Activated T-helper 17 cell treated with anti-CD3 and anti-CD28 coated beads, Interleukin-2, amount 50 U/mL, for 72 hours (primary cell): ENCODE data around the gene USP25. TPM values are rescaled to one million over a fixed set of nuclear protein-coding genes. Genes with fewer than 3 reads are reported as not detected.

Experiments
- ATAC-seq: fragments of 150-1000 bp; cut with Tn5 transposase; replicated peaks from 2 replicates; pipeline ENCODE4 v1.10.0; 2021; ENCODE audit warnings: mild to moderate bottlenecking, moderate library complexity
- H3K27ac Mint-ChIP-seq: one replicate; pipeline ENCODE4 v1.8.0; 2022; ENCODE audit warnings: mixed read lengths
- H3K27me3 Mint-ChIP-seq: one replicate; pipeline ENCODE4 v1.8.0; 2022; ENCODE audit warnings: mixed read lengths
- H3K36me3 Mint-ChIP-seq: one replicate; pipeline ENCODE4 v1.8.0; 2022; ENCODE audit warnings: low read depth, mild to moderate bottlenecking, mixed read lengths
- H3K4me1 Mint-ChIP-seq: one replicate; pipeline ENCODE4 v1.8.0; 2022; ENCODE audit warnings: mixed read lengths
- H3K4me3 Mint-ChIP-seq: one replicate; pipeline ENCODE4 v1.8.0; 2022; ENCODE audit warnings: mild to moderate bottlenecking, mixed read lengths
- H3K9me3 Mint-ChIP-seq: one replicate; pipeline ENCODE4 v1.8.0; 2022; ENCODE audit warnings: mixed read lengths
- total RNA-seq, 2 donors: library from RNA; stranded (reverse); gene quantifications; one replicate each; pipeline ENCODE4 v1.2.3, GENCODE V29; 2022

The USP25 gene
- total RNA-seq, 2 donors from 2014 or later: 21.3 to 35.3 TPM

DNA sequence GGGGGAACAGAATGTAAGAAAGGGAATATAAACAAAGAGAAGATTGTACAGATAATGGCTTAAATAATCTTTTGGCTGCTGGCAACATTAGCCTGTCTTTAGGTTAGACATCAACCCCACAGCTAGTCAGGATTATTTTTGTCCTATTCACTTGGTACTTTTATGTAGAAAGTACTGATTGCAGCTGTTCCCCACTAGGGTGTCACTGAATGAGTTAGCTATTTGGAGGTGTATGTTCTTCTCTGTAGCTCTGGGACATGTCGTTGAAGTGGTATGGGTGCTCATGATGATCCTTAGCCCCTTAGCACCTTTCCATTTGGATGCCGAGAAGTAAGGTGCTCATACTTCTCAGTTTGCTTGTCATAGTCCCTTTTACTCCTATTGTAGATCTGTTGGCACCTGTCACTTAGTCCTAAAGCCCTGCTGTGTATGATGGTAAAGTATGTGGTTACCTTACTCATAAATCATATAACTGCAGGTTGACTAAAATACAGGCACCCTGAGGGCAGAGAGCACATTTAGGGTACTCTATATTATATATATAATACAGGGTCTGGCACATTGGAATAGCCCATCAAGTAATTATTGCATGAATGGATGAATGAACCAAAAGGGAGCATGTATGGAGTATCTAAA is 64.6 kb downstream of the USP25 start:
- Mint-ChIP-seq H3K27me3 (no peaks in the 10 kb centered on the region), H3K4me1 (peaks cover 36% of the 10 kb centered on the region), H3K27ac (no peak overlapping the region), H3K4me3 (no peak overlapping the region), H3K9me3 (no peaks in the 10 kb centered on the region), H3K36me3 (peaks cover 27% of the 10 kb centered on the region)
- peak; percentile 38 for ATAC-seq

DNA sequence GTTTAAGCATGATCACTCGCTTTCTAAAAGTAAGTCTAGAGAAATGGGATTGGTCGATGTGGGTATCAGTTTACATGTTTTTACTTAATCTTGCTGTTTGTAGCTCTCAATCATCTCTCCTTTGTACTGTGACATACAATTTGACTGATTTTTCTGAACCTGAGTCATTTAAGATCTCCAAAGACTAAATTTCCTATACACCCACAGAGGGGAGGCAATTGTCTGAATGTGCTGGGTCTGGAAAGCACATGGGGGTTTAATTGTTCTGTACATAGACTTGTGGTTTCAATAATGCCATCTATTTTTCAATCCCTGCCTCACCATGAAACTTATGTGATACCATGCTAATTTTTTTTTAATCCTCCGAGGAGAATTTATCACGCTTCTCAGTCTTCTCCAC is 65.8 kb downstream of the USP25 start:
- H3K4me3 Mint-ChIP-seq: peak overlapping the region; percentile 25
- peak overlapping the region; percentile 42 for H3K27ac Mint-ChIP-seq
- no peaks in the 10 kb centered on the region for H3K9me3 Mint-ChIP-seq
- H3K36me3 Mint-ChIP-seq: peaks cover 34% of the 10 kb centered on the region
- ATAC-seq: peak; percentile 75
- no peaks in the 10 kb centered on the region for H3K27me3 Mint-ChIP-seq
- peaks cover 36% of the 10 kb centered on the region for H3K4me1 Mint-ChIP-seq

DNA sequence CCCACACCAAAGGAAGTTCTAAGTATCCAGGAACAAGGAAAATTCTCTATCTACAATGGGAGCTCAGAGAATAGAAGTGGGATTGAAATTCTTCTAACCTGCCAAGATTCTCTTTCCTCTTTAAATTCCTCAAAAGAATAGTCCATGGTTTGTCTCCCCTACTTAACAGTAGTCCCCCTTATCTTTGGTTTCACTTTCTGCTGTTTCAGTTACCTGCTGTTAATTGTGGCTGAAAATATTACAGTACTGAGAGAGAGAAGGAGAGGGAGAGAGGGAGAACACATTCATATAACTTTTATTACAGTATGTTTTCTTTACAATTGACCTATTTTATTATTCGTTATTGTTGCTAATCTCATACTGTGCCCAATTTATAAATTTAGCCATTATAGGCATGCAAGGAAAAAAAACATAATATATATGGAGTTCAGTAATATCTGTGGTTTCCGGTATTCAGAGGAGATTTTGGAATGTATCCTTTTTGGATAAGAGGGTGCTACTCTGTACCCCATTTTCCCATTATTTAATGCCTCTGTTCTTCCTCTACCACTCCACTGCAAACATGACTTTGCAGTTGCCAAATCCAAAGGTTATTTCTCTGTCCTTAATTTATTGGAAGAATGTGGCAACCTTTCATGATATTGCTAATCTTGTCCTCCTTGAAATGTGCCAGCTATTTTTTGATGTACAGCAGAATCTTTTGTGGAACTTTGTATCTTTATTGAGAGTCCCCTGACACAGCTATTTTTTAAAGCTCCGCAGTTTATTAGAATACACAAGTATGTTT is 68.0 kb downstream of the USP25 start:
- Mint-ChIP-seq H3K4me3 (peak overlapping the region; percentile 45), H3K27me3 (no peaks in the 10 kb centered on the region), H3K36me3 (peaks cover 40% of the 10 kb centered on the region), H3K27ac (peak overlapping the region; percentile 70), H3K4me1 (peaks cover 36% of the 10 kb centered on the region), H3K9me3 (no peaks in the 10 kb centered on the region)
- ATAC-seq: peak; percentile 47

DNA sequence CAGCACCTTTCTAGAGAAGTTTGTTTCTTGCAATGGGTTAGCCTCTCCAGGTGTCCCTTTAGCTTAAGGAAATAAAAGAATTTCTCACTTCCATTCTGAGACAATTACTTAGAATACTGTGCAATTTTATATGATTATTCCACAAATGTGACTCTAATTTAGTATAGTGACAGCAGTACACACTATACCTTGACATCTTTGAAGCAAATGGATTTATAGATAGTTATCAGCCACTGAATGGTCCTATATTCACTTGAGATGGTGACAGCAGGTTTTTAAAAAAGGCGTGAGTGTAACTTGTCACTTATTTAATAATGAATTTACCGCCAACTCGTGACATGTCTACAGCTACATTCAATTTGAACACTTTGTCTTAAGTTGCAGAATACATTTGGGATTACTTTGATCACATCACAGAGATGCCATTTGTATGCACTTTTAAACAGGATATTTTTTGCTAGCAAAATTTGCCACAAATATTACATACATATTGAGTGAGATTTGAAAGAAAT is 71.6 kb downstream of the USP25 start:
- Mint-ChIP-seq H3K4me3 (no peak overlapping the region), H3K36me3 (peaks cover 46% of the 10 kb centered on the region), H3K9me3 (no peaks in the 10 kb centered on the region), H3K4me1 (peaks cover 26% of the 10 kb centered on the region), H3K27me3 (no peaks in the 10 kb centered on the region), H3K27ac (no peak overlapping the region)
- no peak for ATAC-seq

DNA sequence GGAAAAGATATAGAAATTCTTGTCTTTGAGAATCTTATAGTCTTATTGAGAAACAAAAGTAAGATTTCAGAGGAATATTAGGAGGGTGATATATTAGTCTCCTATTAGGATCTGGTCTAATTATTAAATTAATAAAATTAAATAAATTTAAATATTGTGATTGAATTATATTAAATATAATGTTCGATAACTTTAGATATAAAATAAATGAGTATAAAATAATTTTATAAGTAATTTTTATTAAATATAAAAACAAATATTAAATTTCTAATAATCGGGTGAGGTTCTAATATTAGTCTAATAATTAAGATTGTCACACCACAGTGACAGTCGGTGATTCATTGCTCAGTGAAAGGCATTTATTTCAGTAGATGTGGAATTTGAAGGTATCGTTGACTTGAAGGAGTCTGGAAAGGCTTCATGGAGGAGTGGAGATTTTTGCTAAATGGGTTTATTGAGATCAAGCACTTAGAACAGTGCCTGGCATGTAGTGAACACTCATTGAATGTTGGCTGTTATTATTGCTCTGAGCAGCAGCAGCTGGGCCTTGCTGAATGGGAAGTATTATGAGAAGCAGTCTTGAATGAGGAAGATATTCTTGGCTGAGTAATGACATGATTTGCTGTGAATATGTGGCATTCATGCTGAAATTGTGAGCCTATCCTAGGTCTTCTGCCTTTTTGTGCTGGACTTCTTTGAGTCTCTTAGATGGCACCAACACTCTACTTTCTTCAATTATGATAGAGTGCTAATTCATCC is 74.6 kb downstream of the USP25 start:
- no peaks in the 10 kb centered on the region for H3K9me3 Mint-ChIP-seq
- H3K36me3 Mint-ChIP-seq: peaks cover 58% of the 10 kb centered on the region

DNA sequence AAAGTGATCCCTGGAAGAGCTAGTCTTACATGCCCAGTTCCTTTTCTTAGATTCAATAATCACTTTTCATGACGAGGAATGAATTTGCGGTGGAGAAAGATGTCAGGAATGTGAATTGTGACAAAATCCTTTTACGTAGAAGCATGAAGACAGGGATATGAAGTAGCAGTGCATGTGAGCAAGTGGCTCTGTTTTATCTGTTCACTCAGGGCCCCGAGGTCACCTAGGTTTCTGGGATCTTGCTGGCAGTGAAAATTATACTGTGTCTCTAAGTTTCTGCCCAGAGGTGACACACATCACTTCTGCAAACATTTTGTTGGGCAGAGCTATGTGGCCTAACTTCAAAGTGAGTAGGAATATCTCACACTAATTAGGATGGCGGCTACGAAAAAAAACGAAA is 79.3 kb downstream of the USP25 start:
- no peak for ATAC-seq
- Mint-ChIP-seq H3K27me3 (no peaks in the 10 kb centered on the region), H3K9me3 (peaks cover 5% of the 10 kb centered on the region), H3K4me3 (no peak overlapping the region), H3K27ac (no peak overlapping the region), H3K36me3 (peaks cover 79% of the 10 kb centered on the region), H3K4me1 (peaks cover 13% of the 10 kb centered on the region)

More for the DNA sequence above, 74.6 kb downstream of the USP25 start:
- Mint-ChIP-seq H3K4me1 (peaks cover 10% of the 10 kb centered on the region), H3K4me3 (no peak overlapping the region), H3K27me3 (no peaks in the 10 kb centered on the region), H3K27ac (no peak overlapping the region)
- ATAC-seq: no peak

DNA sequence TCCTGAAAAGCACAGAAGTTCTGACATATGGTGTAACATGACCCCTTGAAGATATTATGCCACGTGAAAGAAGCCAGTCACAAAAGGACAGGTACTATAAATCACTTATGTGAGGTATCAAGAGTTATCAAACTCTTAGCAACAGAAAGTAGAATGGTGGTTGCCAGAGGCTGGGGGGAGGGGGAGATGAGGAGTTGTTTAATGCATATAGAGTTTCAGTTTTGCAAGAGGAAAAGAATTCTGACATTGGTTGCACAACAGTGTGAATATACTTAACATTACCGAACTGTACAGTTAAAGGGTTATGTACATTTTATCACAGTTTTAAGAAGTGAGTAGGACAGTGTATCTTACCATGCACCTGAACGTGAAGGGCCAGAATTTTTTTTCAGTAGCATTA is 80.0 kb downstream of the USP25 start:
- H3K27ac Mint-ChIP-seq: no peak overlapping the region

DNA sequence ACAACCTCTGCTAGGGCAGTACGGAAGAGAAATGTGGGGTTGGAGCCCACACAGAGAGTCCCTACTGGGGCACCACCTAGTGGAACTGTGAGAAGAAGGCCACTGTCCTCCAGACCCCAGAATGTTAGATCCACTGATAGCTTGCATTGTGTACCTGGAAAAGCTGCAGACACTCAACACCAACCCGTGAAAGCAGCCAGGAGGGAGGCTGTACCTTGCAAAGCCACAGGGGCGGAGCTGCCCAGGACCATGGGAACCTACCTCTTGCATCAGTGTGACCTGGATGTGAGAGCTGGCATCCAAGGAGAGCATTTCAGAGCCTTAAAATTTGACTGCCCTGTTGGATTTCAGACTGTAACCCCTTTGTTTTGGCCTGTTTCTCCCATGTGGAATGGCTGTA is 85.5 kb downstream of the USP25 start:
- peaks cover 11% of the 10 kb centered on the region for H3K9me3 Mint-ChIP-seq
- H3K27ac Mint-ChIP-seq: peak overlapping the region; percentile 9
- no peak overlapping the region for H3K4me3 Mint-ChIP-seq
- peaks cover 96% of the 10 kb centered on the region for H3K36me3 Mint-ChIP-seq
- peaks cover 12% of the 10 kb centered on the region for H3K4me1 Mint-ChIP-seq
- no peaks in the 10 kb centered on the region for H3K27me3 Mint-ChIP-seq
- ATAC-seq: no peak

More for the DNA sequence above, 80.0 kb downstream of the USP25 start:
- Mint-ChIP-seq H3K36me3 (peaks cover 83% of the 10 kb centered on the region), H3K4me3 (no peak overlapping the region), H3K9me3 (peaks cover 5% of the 10 kb centered on the region), H3K27me3 (no peaks in the 10 kb centered on the region), H3K4me1 (peaks cover 8% of the 10 kb centered on the region)
- ATAC-seq: no peak

DNA sequence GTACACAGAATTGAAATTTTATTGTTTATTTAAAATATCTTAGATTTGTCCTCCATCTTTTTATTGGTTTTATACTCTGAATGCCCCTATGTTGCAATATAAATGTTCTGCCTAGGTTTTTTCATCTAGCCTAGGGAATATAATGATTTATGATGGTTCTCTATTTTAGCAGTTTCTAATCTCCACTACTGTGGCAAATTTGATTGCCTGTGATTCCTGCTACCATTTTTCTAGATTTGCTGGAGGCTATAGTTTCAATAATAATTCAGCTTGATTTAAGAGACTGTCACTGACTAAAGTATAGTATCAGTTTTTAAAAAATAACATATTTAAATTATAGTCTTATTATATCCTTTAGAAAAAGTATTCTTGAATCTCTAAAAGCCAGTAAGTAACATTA is 90.5 kb downstream of the USP25 start:
- ATAC-seq: no peak
- no peak overlapping the region for H3K27ac Mint-ChIP-seq
- peaks cover 28% of the 10 kb centered on the region for H3K4me1 Mint-ChIP-seq
- peaks cover 6% of the 10 kb centered on the region for H3K9me3 Mint-ChIP-seq
- H3K27me3 Mint-ChIP-seq: no peaks in the 10 kb centered on the region
- no peak overlapping the region for H3K4me3 Mint-ChIP-seq
- H3K36me3 Mint-ChIP-seq: peaks cover 75% of the 10 kb centered on the region

DNA sequence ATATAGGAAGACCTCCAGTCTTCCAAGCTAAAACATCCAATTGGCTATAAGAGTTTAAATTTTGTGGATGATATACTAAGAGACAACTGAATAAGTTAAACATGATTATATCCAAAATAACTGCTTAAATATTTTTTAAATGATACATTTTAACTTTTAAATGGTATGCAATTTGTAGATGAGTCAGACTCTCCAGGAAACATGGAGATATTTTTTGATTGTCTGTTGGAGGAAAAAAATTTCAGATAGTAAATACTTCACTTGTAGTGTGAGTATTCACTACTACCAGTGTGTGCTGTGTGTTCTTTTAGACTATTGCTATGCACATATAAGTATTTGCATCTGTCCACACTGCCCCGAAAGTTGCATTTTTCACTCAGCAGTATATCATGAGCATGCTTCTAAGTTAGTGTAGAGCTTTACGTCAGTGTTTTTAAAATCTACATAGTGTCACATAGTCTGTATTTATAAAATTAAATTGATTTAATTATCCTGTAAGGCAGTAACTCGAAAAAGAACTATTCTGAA is 91.1 kb downstream of the USP25 start:
- Mint-ChIP-seq H3K27me3 (no peaks in the 10 kb centered on the region), H3K36me3 (peaks cover 71% of the 10 kb centered on the region), H3K9me3 (peaks cover 6% of the 10 kb centered on the region), H3K4me1 (peaks cover 24% of the 10 kb centered on the region), H3K27ac (no peak overlapping the region), H3K4me3 (no peak overlapping the region)
- ATAC-seq: no peak

DNA sequence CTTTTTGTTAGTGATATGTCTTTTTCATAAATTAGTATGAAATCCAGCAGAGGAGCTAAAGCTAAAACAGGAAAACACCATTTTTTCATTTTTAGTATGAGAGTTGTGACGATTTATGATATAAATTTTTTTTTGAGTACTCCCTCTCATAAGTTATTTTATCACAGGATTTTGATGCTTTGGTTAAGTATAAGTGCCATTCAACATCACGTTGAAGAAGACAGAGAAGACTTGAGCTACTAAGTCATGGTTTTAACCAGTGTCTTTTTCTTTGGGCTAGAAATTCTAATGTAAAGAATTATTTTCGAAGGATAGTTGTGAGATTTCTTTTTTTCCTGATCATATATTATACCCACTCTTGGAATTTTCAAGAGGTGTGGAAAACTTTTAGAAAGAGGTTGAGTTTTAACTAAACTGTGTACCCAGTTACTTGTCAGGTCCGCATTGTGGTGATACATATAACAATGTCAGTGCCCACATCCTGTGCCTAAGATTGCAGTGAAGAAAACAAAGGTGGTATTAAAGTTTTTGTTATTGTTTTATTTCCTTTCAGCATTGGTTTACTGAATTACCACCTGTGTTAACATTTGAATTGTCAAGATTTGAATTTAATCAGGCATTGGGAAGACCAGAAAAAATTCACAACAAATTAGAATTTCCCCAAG is 93.8 kb downstream of the USP25 start:
- H3K9me3 Mint-ChIP-seq: no peaks in the 10 kb centered on the region
- peak overlapping the region; percentile 44 for H3K4me3 Mint-ChIP-seq
- ATAC-seq: peak; percentile 74
- H3K27me3 Mint-ChIP-seq: no peaks in the 10 kb centered on the region
- H3K36me3 Mint-ChIP-seq: peaks cover 69% of the 10 kb centered on the region
- H3K27ac Mint-ChIP-seq: peak overlapping the region; percentile 87
- peaks cover 20% of the 10 kb centered on the region for H3K4me1 Mint-ChIP-seq

DNA sequence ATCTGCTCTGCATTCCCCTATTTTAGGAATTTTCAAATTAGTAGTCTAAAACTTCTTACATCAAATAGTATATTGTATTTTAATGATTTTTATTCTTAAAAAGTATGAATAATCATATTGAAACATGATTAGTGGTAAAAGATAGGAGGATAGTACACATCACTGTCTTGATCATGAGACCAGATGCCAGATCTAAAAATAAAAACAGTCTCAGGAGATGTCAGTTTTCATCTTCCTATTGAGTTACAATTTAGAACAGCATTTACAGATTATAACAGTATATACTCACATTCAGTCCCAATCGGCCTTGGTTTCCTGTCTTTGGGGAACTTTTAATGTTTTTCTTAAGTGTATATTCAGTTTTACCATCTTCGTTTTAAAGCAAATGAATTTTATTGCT is 95.9 kb downstream of the USP25 start:
- Mint-ChIP-seq H3K27ac (peak overlapping the region; percentile 47), H3K36me3 (peaks cover 66% of the 10 kb centered on the region), H3K4me3 (no peak overlapping the region), H3K27me3 (no peaks in the 10 kb centered on the region), H3K9me3 (no peaks in the 10 kb centered on the region), H3K4me1 (peaks cover 20% of the 10 kb centered on the region)
- no peak for ATAC-seq

DNA sequence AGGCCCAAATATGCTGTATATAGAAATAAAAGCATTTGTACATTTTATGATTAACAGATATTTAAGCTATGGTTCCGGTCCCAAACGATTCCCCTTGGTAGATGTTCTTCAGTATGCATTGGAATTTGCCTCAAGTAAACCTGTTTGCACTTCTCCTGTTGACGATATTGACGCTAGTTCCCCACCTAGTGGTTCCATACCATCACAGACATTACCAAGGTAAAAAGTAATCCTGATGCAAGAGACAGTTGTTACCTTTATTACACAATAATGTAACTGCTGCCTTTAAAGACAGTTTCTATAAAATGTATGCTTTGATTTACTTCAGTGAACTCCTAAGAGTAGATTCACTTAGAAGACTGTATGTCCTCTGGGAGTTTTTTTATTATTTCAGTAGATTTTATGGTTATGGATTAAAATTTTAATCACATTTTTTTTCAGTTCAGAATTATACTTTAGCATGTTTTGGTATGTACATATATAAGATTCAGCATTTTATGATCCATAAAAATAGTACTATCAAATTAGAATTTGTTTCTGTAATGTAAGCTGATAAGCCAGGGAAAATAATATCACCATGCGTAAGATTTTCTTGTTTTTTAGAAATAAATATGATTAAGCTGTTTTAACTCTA is 96.5 kb downstream of the USP25 start:
- Mint-ChIP-seq H3K27ac (no peak overlapping the region), H3K4me3 (no peak overlapping the region), H3K36me3 (peaks cover 70% of the 10 kb centered on the region), H3K9me3 (no peaks in the 10 kb centered on the region), H3K27me3 (no peaks in the 10 kb centered on the region), H3K4me1 (peaks cover 20% of the 10 kb centered on the region)
- ATAC-seq: peak; percentile 67
